NCI-H146 (cell line): Measurements from ENCODE around the gene UNKL.

Source experiments
- DNase-seq: peaks from one replicate; lab custom pipeline; 2025; lab: John Stamatoyannopoulos, UW

Gene UNKL, protein sequence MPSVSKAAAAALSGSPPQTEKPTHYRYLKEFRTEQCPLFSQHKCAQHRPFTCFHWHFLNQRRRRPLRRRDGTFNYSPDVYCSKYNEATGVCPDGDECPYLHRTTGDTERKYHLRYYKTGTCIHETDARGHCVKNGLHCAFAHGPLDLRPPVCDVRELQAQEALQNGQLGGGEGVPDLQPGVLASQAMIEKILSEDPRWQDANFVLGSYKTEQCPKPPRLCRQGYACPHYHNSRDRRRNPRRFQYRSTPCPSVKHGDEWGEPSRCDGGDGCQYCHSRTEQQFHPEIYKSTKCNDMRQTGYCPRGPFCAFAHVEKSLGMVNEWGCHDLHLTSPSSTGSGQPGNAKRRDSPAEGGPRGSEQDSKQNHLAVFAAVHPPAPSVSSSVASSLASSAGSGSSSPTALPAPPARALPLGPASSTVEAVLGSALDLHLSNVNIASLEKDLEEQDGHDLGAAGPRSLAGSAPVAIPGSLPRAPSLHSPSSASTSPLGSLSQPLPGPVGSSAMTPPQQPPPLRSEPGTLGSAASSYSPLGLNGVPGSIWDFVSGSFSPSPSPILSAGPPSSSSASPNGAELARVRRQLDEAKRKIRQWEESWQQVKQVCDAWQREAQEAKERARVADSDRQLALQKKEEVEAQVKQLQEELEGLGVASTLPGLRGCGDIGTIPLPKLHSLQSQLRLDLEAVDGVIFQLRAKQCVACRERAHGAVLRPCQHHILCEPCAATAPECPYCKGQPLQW

DNA sequence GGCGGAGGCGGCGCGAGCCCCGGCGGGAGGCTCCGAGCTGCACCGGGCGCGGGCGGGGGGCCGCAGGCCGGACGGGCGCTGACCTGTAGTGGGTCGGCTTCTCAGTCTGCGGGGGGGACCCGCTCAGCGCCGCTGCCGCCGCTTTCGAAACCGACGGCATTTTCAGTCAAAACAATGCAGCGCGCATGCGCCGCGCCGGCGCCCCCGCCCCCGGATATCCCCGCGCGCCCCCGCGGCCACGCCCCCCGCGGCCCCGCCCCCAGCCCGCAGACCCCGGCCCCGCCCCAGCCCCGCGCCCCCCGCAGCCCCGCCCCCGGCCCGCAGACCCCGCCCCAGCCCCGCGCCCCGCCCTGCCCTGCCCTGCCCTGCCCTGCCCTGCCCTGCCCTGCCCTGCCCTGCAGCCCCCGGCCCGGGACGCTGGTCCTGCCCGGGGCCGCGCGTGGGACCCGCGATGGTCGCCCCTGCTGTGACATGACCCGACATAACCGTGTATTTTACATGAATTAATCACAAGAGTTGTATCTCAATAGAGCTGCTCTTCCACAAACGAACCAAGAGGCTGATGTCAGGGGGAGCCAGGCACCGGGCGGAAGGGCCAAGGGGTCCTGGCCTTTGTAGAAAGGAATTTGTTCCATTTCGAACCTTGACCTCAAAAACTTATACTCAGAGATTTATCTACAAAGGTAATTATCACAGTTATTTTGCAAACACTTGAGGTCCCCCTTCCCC, at the start of gene UNKL:
UNKL (minus strand) TSS at position 173 of the 729 bp plus-strand sequence; CDS start at position 160, 13 bp downstream.
- peak; percentile 77 for DNase-seq

DNA sequence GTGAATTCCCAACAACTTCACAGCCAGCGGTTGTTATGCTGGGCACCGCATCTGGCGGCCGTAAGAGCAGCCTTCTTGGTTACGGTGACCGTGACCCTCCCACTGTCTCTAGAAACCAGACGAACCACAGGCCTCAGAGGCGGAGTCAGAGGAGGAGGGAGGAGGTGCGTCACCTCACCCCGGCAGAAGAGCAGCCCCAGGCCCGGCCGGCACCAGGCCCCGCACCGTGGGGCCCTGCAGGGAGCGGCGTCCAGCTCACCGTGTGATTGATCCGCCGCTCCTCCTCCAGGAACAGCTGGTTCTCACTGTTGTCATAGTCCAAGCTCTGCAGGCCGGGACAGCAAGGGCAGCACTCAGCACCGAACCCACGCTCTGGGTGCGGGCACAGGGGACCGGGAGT, 46.6 kb upstream of the UNKL start:
- no peak for DNase-seq

DNA sequence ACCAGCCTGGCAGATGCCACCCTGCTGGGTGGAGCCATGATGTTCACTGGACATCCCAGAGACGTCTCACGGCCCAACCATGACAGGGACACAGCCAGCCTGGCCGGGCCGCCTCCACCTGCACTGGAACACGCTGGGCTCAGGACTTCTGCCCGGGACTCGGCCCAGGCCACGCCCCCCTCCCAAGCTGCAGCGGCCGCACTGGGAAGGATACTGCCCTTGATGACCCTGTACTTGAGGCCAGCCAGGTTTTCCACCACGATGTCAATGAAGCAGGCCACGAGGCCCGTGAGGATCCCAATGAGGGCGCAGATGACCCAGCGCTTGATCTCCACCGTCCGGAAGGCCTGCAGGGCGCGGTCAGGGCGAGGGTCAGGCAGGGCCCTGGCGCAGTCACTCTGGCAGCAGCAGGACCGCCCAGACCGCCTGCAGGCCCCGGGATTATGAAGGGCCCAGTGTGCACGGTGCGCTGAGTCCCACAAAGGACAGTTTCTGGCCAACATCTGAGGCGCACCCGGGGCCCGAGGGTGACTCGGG, 46.2 kb upstream of the UNKL start:
- no peak for DNase-seq

DNA sequence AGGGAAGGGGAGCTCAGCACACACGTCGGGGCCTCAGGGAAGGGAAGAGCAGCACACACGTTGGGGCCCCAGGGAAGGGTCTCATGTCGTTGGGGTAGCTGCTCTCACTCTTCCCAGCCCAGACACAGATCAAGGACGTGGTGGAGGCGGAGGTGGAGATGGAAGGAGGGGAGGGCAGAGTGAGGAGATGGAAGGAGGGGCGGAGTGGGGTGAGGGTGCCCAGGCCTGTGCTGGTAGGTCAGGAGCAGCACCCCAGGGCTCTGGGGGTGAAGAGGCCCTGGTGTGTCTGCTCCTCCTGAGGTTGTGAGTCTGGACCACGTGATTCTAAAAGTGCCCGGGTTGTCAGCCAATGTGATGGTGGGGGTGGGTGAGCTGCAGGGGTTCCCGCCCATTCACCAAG, 45.5 kb upstream of the UNKL start:
- no peak for DNase-seq

DNA sequence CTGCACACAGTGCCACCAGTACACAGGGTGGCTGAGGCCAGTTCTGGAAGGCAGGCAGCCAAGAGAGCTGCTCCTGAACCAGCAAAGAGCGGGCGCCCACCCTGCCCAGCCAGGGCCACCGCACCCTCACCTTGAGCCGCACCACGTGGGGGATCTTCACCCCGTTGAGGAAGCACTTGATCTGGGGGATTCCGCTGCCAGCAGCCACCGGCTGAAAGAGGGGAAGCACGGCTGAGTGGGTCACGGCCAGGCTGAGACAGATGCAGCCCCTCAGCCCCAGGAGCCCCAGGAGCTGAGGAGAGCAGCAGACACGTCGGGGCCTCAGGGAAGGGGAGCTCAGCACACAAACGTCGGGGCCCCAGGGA, 44.5 kb upstream of the UNKL start:
- no peak for DNase-seq

DNA sequence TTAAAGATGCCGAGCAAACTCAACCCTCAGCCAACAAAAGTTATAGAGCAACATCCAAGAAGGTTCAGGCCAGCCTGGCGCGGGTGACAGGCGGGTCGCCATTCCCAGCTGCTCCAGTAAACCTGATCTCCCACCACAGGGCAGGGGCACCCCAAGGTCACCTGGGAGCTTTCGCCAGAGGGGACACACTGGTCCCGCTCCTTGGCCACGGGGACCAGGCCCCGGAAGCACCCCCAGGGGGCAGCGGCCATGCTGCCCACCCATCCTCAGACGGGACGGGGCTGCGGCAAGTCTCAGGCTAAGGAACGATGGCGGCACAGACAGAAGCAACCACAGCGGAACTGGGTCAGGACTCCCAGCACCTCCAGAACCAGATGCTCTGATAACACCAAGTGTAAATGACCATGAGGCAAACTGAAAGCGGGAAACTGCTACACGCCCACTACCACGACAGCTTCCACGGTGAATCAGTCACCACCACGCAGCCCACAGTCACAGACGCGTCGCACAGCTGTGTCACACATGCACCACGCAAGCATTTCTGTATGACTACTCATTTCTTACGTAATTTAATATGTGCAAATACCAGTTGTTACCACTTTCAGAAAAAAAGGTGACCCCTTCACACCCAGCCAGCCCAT, 44.0 kb upstream of the UNKL start:
- no peak for DNase-seq

DNA sequence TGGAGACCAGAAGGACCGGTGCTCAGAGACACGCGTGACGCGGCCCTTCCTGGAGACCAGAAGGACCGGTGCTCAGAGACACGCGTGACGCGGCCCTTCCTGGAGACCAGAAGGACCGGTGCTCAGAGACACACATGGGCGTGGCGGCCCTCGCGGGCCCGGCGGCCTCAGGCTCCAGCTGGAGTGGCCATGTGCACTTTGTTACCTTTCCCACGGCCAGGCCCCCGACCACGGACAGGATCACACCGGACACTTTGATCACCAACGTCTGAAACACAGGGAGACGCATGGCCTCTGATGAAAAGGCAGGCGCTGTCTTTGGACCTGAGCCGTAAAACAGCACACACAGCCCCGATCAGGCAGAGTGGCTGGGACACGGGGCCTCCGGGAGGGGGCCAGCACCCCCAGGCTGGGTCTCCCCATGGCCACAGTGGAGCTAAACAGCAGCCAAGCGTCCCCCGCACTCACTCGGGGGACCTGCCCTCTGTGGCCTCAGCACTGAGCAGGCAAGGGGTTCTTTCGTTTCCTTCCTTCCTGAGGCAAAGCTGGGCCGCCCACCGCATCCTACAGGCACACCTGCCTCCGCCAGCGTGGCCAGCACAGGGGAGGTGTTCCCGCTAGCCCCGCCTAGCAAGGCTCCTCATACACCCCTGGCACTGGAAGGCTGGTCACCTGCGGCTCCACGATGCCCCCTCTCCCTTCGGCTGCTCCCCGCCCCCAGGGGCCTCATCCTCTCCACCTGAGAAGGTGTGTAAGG, 43.2 kb upstream of the UNKL start:
- no peak for DNase-seq

DNA sequence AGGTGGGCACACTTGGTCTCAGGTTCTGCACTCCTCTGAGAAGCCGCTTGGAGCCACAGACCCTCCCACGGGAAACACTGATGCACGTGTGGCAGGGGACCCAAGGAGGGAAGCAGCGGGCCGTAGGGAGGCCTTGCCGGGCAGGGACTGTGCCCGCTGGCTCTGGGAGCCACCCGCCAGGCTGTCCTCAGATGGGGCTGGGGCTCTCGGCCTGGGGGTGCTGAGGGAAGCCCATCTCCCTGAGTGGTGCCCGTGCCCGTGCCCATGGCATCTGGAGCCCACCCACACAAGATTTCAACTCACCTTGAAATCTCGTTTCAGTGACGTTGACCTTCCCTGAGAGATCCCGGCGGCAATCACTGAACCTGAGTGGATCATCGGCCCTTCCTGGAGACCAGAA, 42.4 kb upstream of the UNKL start:
- DNase-seq, result no peak

DNA sequence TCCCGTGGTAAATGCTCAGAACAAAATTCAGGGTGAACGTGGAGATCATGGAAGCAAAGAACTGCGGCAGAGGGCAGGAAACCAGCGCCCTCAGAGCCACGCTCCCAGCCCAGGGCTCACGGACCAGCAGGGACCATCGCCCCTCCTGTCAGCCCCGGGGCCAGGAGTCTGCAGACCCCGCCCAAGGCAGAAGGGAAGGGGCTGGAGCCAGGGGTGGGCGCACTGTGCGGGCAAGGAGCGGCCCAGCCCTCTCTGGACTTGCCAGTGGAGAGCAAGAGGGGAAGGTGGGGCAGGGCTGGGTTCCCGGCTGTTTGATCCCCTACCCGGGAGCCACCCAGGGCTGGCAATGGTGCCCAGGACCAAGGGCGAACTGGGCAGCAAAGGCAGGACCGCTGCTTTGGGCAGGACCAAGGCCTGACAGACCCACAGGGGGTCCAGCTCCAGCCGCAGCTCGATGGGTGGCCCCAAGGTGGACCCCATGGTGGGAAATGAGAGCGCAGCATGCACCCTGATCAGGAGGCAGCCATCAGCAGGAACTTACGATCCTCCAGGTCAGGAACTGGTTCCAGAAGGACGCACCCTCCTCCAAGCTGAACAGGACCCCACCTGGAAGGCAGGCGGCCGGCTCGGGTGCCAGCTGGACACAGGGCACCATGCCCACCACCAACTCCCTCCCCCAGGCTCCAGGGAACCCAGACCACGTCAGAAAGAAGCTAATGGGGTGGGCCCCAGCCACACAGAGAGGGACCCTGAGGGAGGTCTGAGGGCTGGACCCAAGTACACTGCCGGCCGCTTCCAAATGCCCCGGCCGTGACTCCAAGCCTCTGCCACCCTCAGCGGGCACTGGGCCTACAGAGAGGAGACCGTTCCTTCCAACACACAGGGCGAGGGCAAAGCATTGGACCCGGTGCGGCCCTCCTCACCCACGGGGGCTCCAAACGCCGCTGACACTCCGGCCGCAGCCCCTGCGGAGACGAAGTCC, 41.0 kb upstream of the UNKL start:
- no peak for DNase-seq

DNA sequence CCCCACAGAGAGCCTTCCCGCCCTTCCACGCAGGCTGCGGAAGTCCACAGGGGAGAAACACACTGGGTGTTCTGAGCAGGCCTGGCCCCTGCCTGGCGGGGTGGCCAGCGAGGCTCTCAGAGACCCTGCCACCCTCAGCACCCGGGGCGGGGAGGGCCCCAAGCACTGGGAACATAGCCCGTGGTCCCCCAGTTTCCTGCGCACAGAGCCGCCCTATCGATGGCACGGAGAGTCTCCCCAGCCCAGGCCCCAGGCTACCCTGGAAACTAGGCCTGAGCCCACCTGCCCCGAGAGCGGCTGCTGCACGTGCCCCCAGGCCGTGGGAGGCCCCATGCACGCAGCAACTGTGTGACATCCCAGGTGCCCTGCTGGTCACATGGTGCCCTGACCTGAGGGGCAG, 40.1 kb upstream of the UNKL start:
- no peak for DNase-seq

DNA sequence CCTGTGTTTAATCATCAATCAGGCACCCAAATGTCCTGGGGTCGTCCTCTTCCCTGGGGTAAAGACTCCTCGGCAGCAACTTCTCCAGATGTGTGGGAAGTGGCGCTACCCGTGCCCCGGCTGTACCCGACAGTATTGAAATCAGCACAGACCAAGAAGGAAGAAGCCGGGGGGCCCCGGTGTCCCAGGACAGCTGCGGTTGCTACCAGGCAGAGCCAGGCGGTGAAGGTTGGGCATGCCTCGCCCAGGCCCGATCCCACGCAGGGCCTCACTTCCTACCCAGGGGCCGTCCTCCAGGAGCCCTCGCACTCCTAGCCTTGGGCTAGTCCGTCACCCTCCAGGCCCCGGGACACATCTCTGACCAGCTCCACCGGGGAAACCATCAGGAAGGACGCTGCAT, 38.8 kb upstream of the UNKL start:
- DNase-seq, result no peak

DNA sequence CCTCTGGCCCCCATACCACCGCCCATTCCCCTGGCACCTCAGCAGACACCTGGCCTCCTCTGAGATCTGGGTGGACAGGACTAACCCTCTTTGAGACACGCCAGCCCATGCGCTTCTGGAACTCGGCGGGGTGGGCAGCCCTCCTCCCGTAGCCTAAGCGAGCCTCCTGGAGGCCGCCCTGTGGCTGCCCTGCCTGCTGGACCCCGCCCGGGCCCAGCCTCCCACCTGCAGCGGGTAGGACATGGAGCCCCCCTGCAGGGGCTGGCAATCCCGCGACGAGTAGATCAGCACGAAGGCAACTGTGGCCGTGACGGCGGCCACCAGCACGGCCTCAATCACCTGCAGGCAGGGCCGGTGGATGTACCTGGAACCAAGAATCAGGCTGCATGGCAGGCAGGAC, 38.0 kb upstream of the UNKL start:
- DNase-seq, result no peak

DNA sequence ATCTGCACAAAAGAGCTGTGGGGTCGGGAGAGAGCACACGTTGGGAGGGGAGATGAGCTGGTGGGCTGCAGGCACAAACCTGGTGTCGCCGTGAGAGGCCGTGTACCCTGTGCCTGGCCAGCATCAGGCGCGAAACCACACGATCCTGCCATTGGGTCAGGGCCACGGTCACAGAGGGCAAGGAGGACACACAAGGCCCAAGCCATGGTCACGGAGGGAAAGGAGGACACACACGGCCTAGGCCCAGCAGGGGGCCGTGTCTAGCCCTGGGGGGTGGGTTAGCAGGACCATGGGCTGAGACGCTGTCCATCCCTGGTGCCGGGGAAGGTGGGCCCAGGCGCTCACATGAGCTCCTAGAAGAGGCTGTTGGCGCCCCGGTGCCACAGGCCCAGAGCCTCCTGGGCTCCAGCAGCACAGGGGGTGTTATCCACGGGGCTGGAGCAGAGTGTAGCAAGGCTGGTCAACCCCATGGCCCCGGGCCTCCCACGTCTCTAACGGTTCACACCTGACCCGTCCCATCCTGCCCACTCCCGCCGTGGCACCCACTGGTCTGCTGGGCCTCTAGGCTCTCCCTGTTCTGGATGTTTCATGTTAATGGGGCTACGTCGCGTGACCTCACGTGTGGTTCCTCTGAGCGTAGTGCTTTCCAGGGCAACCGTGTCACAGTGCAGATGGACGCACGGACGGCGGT, 37.3 kb upstream of the UNKL start:
- DNase-seq, result no peak

DNA sequence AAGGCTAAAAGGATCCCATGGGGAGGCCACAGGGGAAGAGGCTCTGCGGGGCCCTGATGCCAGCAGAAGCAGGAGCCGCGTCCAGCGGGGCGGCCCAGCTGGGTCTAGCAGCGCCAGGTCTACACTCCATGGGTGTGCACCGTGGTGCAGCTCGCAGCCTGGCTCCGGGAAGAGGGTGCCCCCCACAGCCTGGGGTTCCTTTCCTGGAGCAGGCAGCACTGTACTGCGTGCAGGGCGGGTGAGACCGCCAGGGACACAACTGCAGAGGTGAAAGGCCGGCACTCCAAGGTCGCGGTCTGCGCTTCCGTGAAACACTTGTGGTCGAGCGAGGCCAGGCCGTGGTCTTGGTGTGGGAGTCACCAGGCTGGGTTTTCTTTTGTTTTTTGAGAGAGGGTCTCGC, 36.3 kb upstream of the UNKL start:
- no peak for DNase-seq

DNA sequence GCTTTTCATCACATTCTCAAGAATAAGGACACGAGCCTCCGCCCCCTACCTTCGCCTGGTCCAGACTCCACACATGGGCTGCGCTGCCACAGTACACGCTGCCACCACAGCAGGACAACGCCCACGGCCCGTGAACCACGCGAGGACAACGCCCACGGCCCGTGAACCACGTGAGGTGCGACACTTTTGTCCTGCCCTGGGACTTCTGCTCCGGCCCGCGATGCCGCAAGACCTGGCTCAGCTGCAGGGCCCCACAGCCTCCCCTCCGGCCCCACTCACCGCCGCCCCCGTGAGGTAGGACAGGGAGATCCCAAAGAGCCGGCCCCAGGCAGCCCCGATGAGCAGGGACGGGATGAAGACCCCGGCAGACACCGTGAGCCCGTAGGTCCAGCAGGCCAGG, 35.7 kb upstream of the UNKL start:
- DNase-seq, result no peak

DNA sequence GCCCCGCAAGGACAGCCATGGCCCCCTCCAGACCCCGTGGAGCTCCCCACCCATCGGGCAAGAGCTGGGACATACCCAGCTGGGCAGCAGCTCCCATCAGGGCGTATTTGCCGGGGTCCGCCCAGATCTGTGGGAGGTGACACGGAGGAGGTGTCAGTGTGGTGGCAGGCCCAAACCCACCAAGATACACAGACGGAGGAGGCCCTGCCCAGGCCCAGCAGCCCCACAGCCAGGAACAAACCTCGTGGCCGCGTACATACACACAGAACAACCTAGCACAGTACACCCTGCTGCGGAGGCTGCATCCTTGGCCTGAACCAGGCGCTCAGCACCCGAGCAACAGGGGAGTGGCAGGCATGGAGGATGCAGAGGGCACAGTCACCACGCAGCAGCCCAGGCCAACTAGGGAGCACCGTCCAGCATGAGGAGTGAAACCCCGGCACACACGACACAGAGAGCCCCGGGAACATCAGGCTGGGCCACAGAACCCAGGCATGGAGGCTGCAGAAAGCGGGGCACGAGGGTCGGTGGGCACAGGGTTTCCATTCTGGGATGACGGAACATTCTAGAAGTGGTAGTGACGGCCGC, 34.8 kb upstream of the UNKL start:
- DNase-seq, result no peak

DNA sequence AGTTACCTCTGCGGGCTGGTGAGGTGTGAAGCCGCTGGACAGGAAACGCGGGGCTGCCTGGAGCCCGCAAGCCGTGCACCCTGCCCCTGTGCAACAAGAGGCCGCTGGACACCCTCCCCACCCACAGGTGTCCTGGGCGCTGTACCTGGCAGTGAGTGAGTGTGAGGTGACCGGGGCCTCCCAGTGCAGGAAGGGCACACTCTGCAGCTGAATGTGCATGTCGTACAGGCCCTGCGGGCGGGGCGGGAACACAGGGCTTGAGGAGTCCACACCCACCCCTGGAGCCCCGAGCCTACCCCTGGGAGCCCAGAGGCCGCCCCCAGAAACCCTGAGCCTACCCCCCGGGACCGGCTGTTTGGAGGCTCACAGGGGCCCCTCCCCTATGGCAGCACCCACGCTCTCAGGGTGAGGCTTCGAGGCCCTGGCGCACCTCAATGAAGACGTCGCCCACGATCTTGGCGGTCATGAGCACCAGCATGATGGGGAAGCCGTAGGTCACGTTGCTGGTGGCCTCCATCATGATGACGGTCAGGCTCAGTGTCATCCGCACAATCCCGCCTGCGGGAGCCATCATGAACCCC, 34.1 kb upstream of the UNKL start:
- DNase-seq, result no peak

DNA sequence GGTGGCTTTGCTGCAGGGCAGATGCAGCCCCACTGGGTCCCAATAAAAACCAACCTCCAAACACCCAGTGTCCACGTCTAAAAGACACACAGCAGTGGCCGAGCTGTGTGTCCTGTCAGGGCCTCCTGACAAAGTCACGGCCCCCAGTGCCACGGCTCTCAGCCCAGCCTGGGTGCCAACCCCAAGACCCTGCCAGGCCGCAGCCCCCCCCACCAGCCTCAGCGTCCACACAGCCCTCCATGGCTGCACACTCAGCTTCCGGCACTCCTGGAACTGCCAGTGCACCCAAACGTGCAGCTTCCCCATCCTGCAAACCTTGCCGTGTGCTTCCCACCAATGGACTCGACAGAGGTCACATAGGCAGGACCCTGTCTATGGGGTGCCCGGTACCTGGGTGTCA, 33.5 kb upstream of the UNKL start:
- DNase-seq, result no peak
